Fibroblast of lung (primary cell): ENCODE measurements around the gene RBMS1. TPM values are rescaled to one million over a fixed set of nuclear protein-coding genes. Genes with fewer than 3 reads are reported as not detected.

Source experiments
- DNase-seq, 2 donors: peaks; one replicate each; pipeline versions ENCODE4 v3.0.0 to v3.0.0-alpha.2; 2010; ENCODE audit warnings: low read depth in 2 of 2
- H2AFZ ChIP-seq: 2 replicates; pipeline ENCODE4 v1.5.1; 2012; ENCODE audit warnings: low read length, control low read depth, inconsistent platforms
- H3K27ac ChIP-seq: 2 replicates; pipeline ENCODE4 v1.5.1; 2011; ENCODE audit warnings: low read length, control low read depth; ENCODE audit not compliant: insufficient read depth
- H3K27me3 ChIP-seq: 2 replicates; pipeline ENCODE4 v1.5.1; 2011; ENCODE audit warnings: mild to moderate bottlenecking, low read length; ENCODE audit not compliant: control insufficient read depth, insufficient read depth
- H3K36me3 ChIP-seq: 2 replicates; pipeline ENCODE4 v1.5.1; 2011; ENCODE audit warnings: low read length; ENCODE audit not compliant: control insufficient read depth, insufficient read depth
- H3K4me1 ChIP-seq: 2 replicates; pipeline ENCODE4 v1.5.1; 2011; ENCODE audit warnings: low read length; ENCODE audit not compliant: control insufficient read depth, insufficient read depth; ENCODE audit errors: extremely low read depth
- H3K4me2 ChIP-seq: 2 replicates; pipeline ENCODE4 v1.5.1; 2011; ENCODE audit warnings: low read length, control low read depth; ENCODE audit not compliant: insufficient read depth; ENCODE audit errors: extremely low read depth
- H3K4me3 ChIP-seq, 4 experiments: fragments of 200-600 bp in 1 of 4; sonication (generic) in 1 of 4; replicated peaks in 1 of 4; 2 replicates each; pipeline ENCODE4 v1.5.1; 2011 to 2016; ENCODE audit warnings: low read length in 4 of 4, low read depth in 3 of 4, mild to moderate bottlenecking in 3 of 4, control low read depth in 2 of 4, inconsistent platforms in 1 of 4, mixed read lengths in 1 of 4; ENCODE audit not compliant: insufficient read depth in 1 of 4; ENCODE audit errors: control extremely low read depth in 1 of 4
- H3K79me2 ChIP-seq: 2 replicates; pipeline ENCODE4 v1.5.1; 2012; ENCODE audit warnings: mild to moderate bottlenecking, low read length, inconsistent platforms; ENCODE audit not compliant: control insufficient read depth, insufficient read depth
- H3K9ac ChIP-seq: 2 replicates; pipeline ENCODE4 v1.5.1; 2011; ENCODE audit warnings: mild to moderate bottlenecking, low read length, control low read depth; ENCODE audit not compliant: insufficient read depth
- H3K9me3 ChIP-seq: 2 replicates; pipeline ENCODE4 v1.5.1; 2012; ENCODE audit warnings: low read depth, low read length; ENCODE audit not compliant: control insufficient read depth, insufficient read depth
- H4K20me1 ChIP-seq: 2 replicates; pipeline ENCODE4 v1.5.1; 2011; ENCODE audit warnings: low read length; ENCODE audit not compliant: control insufficient read depth, insufficient read depth; ENCODE audit errors: extremely low read depth
- CTCF ChIP-seq, 2 donors: IDR thresholded peaks in 1 of 2; conservative IDR thresholded peaks in 1 of 2; 1 replicate in 1 of 2; 2 replicates in 1 of 2; pipeline ENCODE4 v1.5.1; 2011 to 2012; ENCODE audit warnings: low read length in 2 of 2, control low read depth in 1 of 2, inconsistent platforms in 1 of 2, low read depth in 1 of 2, mild to moderate bottlenecking in 1 of 2
- EZH2 ChIP-seq: IDR thresholded peaks from 2 replicates; pipeline ENCODE4 v1.5.1; 2012; ENCODE audit warnings: low read length, control low read depth, mild to moderate bottlenecking; ENCODE audit errors: missing control alignments
- polyA plus RNA-seq, 2 donors: library from polyadenylated mRNA; depleted of rRNA in 1 of 2; stranded (reverse) in 1 of 2; unstranded in 1 of 2; fragments of >200 nt; gene quantifications; 2 replicates each; pipeline ENCODE4 v1.2.1, GENCODE V29; 2011 to 2012; ENCODE audit warnings: missing spikeins in 1 of 2
- total RNA-seq: library from RNA; depleted of rRNA; stranded (reverse); fragments of >200 nt; gene quantifications from 2 replicates; pipeline ENCODE4 v1.2.1, GENCODE V29; 2014

RBMS1 gene
- total and polyA plus RNA-seq, 2 donors (not counting 1 experiment from before 2014, with no cell fraction given), result 77.3 to 146 TPM

GRCh38 chr2:160515120-160515519, 21.5 kb upstream of the RBMS1 start:
- H2AFZ ChIP-seq, result no peak overlapping the region
- H4K20me1 ChIP-seq, result no peaks in the 10 kb centered on the region
- H3K36me3 ChIP-seq, result no peaks in the 10 kb centered on the region
- no peaks in the 10 kb centered on the region for H3K9me3 ChIP-seq
- TF ChIP-seq CTCF (conservative IDR thresholded peaks at IDR 0.05 in 1 of 2, IDR thresholded peaks at IDR 0.05 in 1 of 2; ENCODE audit: low read depth in 1 of 2, low read length in 2 of 2), result no peak
- no peak for TF ChIP-seq EZH2
- no peak for DNase-seq
- no peak overlapping the region for H3K27ac ChIP-seq
- H3K9ac ChIP-seq, result no peak overlapping the region
- H3K4me2 ChIP-seq, result no peak overlapping the region
- no peaks in the 10 kb centered on the region for H3K27me3 ChIP-seq
- H3K4me1 ChIP-seq, result no peaks in the 10 kb centered on the region
- no peak overlapping the region for H3K4me3 ChIP-seq
- no peaks in the 10 kb centered on the region for H3K79me2 ChIP-seq

GRCh38 chr2:160513120-160513519, 19.5 kb upstream of the RBMS1 start:
- H2AFZ ChIP-seq, result no peak overlapping the region
- DNase-seq, result no peak
- H3K27ac ChIP-seq, result no peak overlapping the region
- H3K79me2 ChIP-seq, result no peaks in the 10 kb centered on the region
- no peaks in the 10 kb centered on the region for H3K27me3 ChIP-seq
- TF ChIP-seq CTCF (conservative IDR thresholded peaks at IDR 0.05 in 1 of 2, IDR thresholded peaks at IDR 0.05 in 1 of 2; ENCODE audit: low read depth in 1 of 2, low read length in 2 of 2) (no peak), EZH2 (no peak)
- no peaks in the 10 kb centered on the region for H3K4me1 ChIP-seq
- H3K9ac ChIP-seq, result no peak overlapping the region
- H4K20me1 ChIP-seq, result no peaks in the 10 kb centered on the region
- H3K4me2 ChIP-seq, result no peak overlapping the region
- H3K36me3 ChIP-seq, result no peaks in the 10 kb centered on the region
- no peak overlapping the region for H3K4me3 ChIP-seq
- no peaks in the 10 kb centered on the region for H3K9me3 ChIP-seq

GRCh38 chr2:160512491-160512890, 18.9 kb upstream of the RBMS1 start:
- H3K4me1 ChIP-seq, result no peaks in the 10 kb centered on the region
- no peaks in the 10 kb centered on the region for H3K36me3 ChIP-seq
- no peak overlapping the region for H3K27ac ChIP-seq
- H3K27me3 ChIP-seq, result no peaks in the 10 kb centered on the region
- H3K4me2 ChIP-seq, result no peak overlapping the region
- H3K79me2 ChIP-seq, result no peaks in the 10 kb centered on the region
- no peak overlapping the region for H2AFZ ChIP-seq
- H3K4me3 ChIP-seq, result no peak overlapping the region
- no peak overlapping the region for H3K9ac ChIP-seq
- H3K9me3 ChIP-seq, result no peaks in the 10 kb centered on the region
- DNase-seq, result no peak
- no peaks in the 10 kb centered on the region for H4K20me1 ChIP-seq
- TF ChIP-seq EZH2 (no peak), CTCF (conservative IDR thresholded peaks at IDR 0.05 in 1 of 2, IDR thresholded peaks at IDR 0.05 in 1 of 2; ENCODE audit: low read depth in 1 of 2, low read length in 2 of 2) (no peak)
